SU-DHL-6 (cell line): ENCODE data around the gene ARRB1.

ENCODE experiments used
- H2AFZ ChIP-seq: fragments of 200-600 bp; sonication (generic); 2 replicates; pipeline ENCODE4 v1.6.1; 2014; ENCODE audit warnings: low read depth, mild to moderate bottlenecking, moderate library complexity, mixed read lengths, antibody characterized with exemption, low read length; ENCODE audit not compliant: severe bottlenecking
- H3F3A ChIP-seq: fragments of 200-600 bp; shearing (Covaris generic); 2 replicates; pipeline ENCODE4 v1.6.0; 2016; ENCODE audit warnings: antibody characterized with exemption, mild to moderate bottlenecking; ENCODE audit not compliant: insufficient read depth
- H3K27ac ChIP-seq: fragments of 200-600 bp; sonication (generic); 2 replicates; pipeline ENCODE4 v1.5.1; 2016; ENCODE audit warnings: low read depth, mild to moderate bottlenecking, low read length, moderate library complexity, mixed read lengths
- H3K27me3 ChIP-seq: fragments of 200-600 bp; sonication (generic), shearing (Covaris generic); 2 replicates; pipeline ENCODE4 v1.6.0; 2014; ENCODE audit warnings: mild to moderate bottlenecking, low read length
- H3K36me3 ChIP-seq: fragments of 200-600 bp; sonication (generic); 2 replicates; pipeline ENCODE4 v1.6.1; 2014; ENCODE audit warnings: mild to moderate bottlenecking, low read length, mixed read lengths
- H3K4me2 ChIP-seq: fragments of 300-600, 200-600 bp; shearing (Covaris generic), sonication (generic); 2 replicates; pipeline ENCODE4 v1.6.0; 2014; ENCODE audit warnings: low read length, low read depth, mild to moderate bottlenecking; ENCODE audit not compliant: poor library complexity, severe bottlenecking
- H3K4me3 ChIP-seq: fragments of 200-600 bp; sonication (generic); 2 replicates; pipeline ENCODE4 v1.5.1; 2014; ENCODE audit warnings: antibody characterized with exemption, low read length, mild to moderate bottlenecking, mixed read lengths; ENCODE audit not compliant: insufficient read depth, poor library complexity, severe bottlenecking
- H3K79me2 ChIP-seq: fragments of 200-600 bp; sonication (generic); 2 replicates; pipeline ENCODE4 v1.6.1; 2014; ENCODE audit warnings: mild to moderate bottlenecking, low read length, moderate library complexity; ENCODE audit not compliant: insufficient read depth
- H3K9ac ChIP-seq: fragments of 200-600 bp; sonication (generic); 2 replicates; pipeline ENCODE4 v1.7.0; 2014; ENCODE audit warnings: mild to moderate bottlenecking, low read length
- H3K9me2 ChIP-seq: fragments of 200-600 bp; sonication (generic); replicated peaks from 2 replicates; pipeline ENCODE4 v1.6.1; 2014; ENCODE audit warnings: low read length; ENCODE audit not compliant: insufficient read depth
- H3K9me3 ChIP-seq: fragments of 200-600 bp; sonication (generic); 2 replicates; pipeline ENCODE4 v1.6.1; 2014; ENCODE audit warnings: low read length, mixed read lengths; ENCODE audit not compliant: insufficient read depth
- H4K20me1 ChIP-seq: fragments of 200-600 bp; sonication (generic); 2 replicates; pipeline ENCODE4 v1.6.1; 2014; ENCODE audit warnings: low read depth, mild to moderate bottlenecking, antibody characterized with exemption, low read length, moderate library complexity, mixed read lengths
- EZH2phosphoT487 ChIP-seq: fragments of 200-600 bp; sonication (generic), shearing (Covaris generic); conservative IDR thresholded peaks from 2 replicates; pipeline ENCODE4 v1.6.1; 2018; ENCODE audit warnings: mild to moderate bottlenecking, antibody characterized with exemption, low read length, moderate library complexity, mixed read lengths
- TF ChIP-seq, protein P1 (sequence below): fragments of 200-600 bp; sonication (generic); IDR thresholded peaks from one replicate; pipeline ENCODE4 v1.5.1; 2017; ENCODE audit warnings: antibody characterized with exemption, mild to moderate bottlenecking, low read length, moderate library complexity; ENCODE audit not compliant: insufficient read depth, poor library complexity, severe bottlenecking

The ARRB1 gene

DNA sequence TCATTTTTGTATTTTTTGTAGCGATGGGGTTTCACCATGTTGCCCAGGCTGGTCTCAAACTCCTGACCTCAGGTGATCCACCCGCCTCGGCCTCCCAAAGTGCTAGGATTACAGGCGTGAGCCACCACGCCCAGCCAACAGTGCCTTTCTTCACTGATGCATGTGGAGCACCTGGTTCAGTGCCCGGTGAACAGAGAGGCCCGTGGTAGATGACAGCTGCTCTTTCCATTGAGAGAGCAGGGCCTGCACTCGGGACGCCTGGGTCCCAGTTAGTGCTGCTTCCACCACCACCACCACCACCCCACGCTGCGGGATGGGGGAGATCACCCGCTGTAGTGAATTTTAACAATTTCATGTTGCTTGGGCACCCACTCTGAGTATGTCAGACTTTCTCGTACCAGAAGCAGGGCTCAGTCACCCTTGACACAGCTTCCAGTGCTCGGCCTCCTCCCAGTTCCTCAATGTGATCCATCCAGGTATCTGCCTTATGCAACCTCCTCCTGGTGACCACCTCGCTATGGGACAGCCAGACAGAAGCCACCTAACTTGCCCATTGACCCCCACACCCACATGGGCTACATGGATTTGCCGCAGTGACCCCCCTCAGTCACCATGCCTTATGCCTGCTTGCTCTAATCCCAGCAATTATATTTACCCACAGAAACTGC is 36.6 kb downstream of the ARRB1 start:
- no peaks in the 10 kb centered on the region for H3K9me3 ChIP-seq

DNA sequence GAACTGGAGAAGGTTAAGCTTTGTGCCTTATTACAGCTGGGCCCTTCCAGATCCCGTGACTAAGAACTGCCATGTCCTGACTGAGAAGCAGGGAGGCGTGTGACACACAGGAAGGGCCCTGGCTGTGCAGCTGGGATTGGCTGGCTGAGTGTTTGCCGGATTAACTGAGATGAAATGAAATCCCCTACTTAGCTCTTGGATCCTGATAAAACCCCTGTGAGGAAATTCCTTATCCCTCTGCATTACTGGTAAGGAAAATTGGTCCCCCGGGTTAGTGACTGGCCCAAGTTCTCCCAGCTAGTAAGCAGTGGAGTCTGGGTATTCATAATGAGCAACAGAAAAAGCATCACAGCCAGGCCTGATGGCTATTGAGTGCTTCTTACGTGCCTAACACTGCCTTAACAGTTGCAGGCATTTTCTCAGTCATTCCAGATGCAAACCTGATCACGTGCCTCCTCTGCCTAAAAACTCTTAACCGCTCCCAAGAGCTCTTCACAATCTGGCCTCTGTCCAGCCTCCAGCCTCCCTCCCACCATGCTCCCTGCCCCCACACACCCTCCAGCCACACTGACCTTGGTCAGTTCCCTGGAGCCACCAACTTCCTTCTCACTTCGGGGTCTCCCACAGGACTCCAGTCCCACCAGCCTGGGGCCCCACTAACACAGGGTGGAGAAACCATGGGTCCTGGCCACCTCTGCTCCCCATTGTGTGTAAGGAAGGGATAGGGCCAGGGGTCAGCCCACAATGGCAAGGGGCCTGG is 37.8 kb downstream of the ARRB1 start:
- Histone ChIP-seq H3K4me2 (no peak overlapping the region), H3K27me3 (no peaks in the 10 kb centered on the region), H3K36me3 (no peaks in the 10 kb centered on the region), H3K9me2 (no peaks in the 10 kb centered on the region), H3K79me2 (no peaks in the 10 kb centered on the region), H3K9me3 (no peaks in the 10 kb centered on the region), H3K9ac (no peak overlapping the region), H3K27ac (no peak overlapping the region), H4K20me1 (no peaks in the 10 kb centered on the region), H3K4me3 (no peak overlapping the region), H3F3A (no peaks in the 10 kb centered on the region), H2AFZ (no peak overlapping the region)
- TF ChIP-seq, protein P1, sequence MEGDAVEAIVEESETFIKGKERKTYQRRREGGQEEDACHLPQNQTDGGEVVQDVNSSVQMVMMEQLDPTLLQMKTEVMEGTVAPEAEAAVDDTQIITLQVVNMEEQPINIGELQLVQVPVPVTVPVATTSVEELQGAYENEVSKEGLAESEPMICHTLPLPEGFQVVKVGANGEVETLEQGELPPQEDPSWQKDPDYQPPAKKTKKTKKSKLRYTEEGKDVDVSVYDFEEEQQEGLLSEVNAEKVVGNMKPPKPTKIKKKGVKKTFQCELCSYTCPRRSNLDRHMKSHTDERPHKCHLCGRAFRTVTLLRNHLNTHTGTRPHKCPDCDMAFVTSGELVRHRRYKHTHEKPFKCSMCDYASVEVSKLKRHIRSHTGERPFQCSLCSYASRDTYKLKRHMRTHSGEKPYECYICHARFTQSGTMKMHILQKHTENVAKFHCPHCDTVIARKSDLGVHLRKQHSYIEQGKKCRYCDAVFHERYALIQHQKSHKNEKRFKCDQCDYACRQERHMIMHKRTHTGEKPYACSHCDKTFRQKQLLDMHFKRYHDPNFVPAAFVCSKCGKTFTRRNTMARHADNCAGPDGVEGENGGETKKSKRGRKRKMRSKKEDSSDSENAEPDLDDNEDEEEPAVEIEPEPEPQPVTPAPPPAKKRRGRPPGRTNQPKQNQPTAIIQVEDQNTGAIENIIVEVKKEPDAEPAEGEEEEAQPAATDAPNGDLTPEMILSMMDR, result no peak
- TF ChIP-seq EZH2phosphoT487, result no peak

More for the DNA sequence above, 36.6 kb downstream of the ARRB1 start:
- H4K20me1 ChIP-seq, result no peaks in the 10 kb centered on the region
- no peaks in the 10 kb centered on the region for H3K79me2 ChIP-seq
- no peak overlapping the region for H3K27ac ChIP-seq
- H3F3A ChIP-seq, result no peaks in the 10 kb centered on the region
- no peaks in the 10 kb centered on the region for H3K27me3 ChIP-seq
- H3K4me3 ChIP-seq, result no peak overlapping the region
- no peaks in the 10 kb centered on the region for H3K9me2 ChIP-seq
- no peak overlapping the region for H2AFZ ChIP-seq
- no peak overlapping the region for H3K4me2 ChIP-seq
- no peak for TF ChIP-seq EZH2phosphoT487
- TF ChIP-seq, protein P1, result no peak
- H3K36me3 ChIP-seq, result no peaks in the 10 kb centered on the region
- no peak overlapping the region for H3K9ac ChIP-seq

DNA sequence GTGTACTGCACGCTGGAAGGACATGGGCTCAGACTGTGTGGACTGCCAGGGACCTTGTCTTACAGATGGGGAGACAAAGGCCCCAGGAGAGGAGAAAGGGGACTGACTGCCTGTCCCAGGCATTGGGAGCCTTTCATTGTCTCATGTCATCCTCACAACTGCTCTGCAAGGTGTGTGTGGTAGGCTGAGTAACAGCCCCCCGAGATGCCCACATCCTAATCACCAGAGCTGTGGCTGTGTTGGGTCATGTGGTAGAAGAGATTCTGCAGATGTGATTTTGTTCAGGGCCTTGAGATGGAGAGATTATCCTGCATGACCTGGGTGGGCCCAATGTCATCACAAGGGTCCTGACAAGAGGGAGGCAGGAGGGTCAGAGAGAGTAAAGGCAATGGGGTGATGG is 39.1 kb downstream of the ARRB1 start:
- no peak overlapping the region for H3K9ac ChIP-seq
- H3K4me2 ChIP-seq, result no peak overlapping the region
- no peak overlapping the region for H3K4me3 ChIP-seq
- H3K27ac ChIP-seq, result no peak overlapping the region
- no peaks in the 10 kb centered on the region for H3K9me2 ChIP-seq
- no peaks in the 10 kb centered on the region for H3K36me3 ChIP-seq
- H3K27me3 ChIP-seq, result no peaks in the 10 kb centered on the region
- no peaks in the 10 kb centered on the region for H3K9me3 ChIP-seq
- H4K20me1 ChIP-seq, result no peaks in the 10 kb centered on the region
- TF ChIP-seq EZH2phosphoT487, result no peak
- TF ChIP-seq, protein P1, result no peak
- H3K79me2 ChIP-seq, result no peaks in the 10 kb centered on the region
- H2AFZ ChIP-seq, result no peak overlapping the region
- H3F3A ChIP-seq, result no peaks in the 10 kb centered on the region
